GM21367 (cell line): ENCODE measurements around the gene IRF4.
"Not testable (repeated sequence)": the region's sequence is repeated elsewhere in the genome, so short reads cannot be mapped to it uniquely, and the experiment has no call there.

Source experiments
- ATAC-seq: cut with Tn5 transposase; IDR thresholded peaks from one replicate; pipeline ENCODE4 v1.9.1; 2021; ENCODE audit not compliant: unreplicated experiment

IRF4 gene

GRCh38 chr6:364609-365540, 26.7 kb upstream of the IRF4 start:
- no peak for ATAC-seq

GRCh38 chr6:365835-366234, 25.7 kb upstream of the IRF4 start:
- ATAC-seq: no peak

GRCh38 chr6:366389-367297, 24.9 kb upstream of the IRF4 start:
- no peak for ATAC-seq

- no peak for ATAC-seq
Measured at GRCh38 chr6:367298-367794, 24.2 kb upstream of the IRF4 start.

- ATAC-seq: no peak
Measured at GRCh38 chr6:367891-368630, 23.5 kb upstream of the IRF4 start.

- ATAC-seq: no peak
Measured at GRCh38 chr6:369559-370431, 21.8 kb upstream of the IRF4 start.

GRCh38 chr6:370555-370954, 21.0 kb upstream of the IRF4 start:
- ATAC-seq: no peak

GRCh38 chr6:371851-372250, 19.7 kb upstream of the IRF4 start:
- ATAC-seq: not testable (repeated sequence)

GRCh38 chr6:372336-372911, 19.1 kb upstream of the IRF4 start:
- peak; percentile 55 for ATAC-seq

GRCh38 chr6:373031-373430, 18.5 kb upstream of the IRF4 start:
- ATAC-seq: no peak

- ATAC-seq: no peak
Measured at GRCh38 chr6:373773-374724, 17.5 kb upstream of the IRF4 start.

GRCh38 chr6:374956-375355, 16.6 kb upstream of the IRF4 start:
- ATAC-seq: no peak

- no peak for ATAC-seq
Measured at GRCh38 chr6:376827-377640, 14.5 kb upstream of the IRF4 start.

GRCh38 chr6:377641-378020, 13.9 kb upstream of the IRF4 start:
- ATAC-seq: not testable (repeated sequence)

- ATAC-seq: no peak
Measured at GRCh38 chr6:378090-378957, 13.2 kb upstream of the IRF4 start.

GRCh38 chr6:378958-379409, 12.6 kb upstream of the IRF4 start:
- ATAC-seq: no peak
